GM10266 (cell line): ENCODE results near the gene NRARP.

ENCODE experiments used
- DNase-seq: peaks from one replicate; pipeline ENCODE4 v3.0.0; 2012; ENCODE audit errors: extremely low spot score
- CTCF ChIP-seq: IDR thresholded peaks from 2 replicates; pipeline ENCODE4 v1.5.1; 2012; ENCODE audit warnings: mild to moderate bottlenecking, low read depth; ENCODE audit not compliant: control insufficient read depth, insufficient read depth; ENCODE audit errors: missing control alignments

NRARP gene

GRCh38 chr9:137273611-137274320 is 28.3 kb downstream of the NRARP start:
- no peak for TF ChIP-seq CTCF
- DNase-seq = no peak

- TF ChIP-seq CTCF = no peak
- DNase-seq = no peak
Measured at GRCh38 chr9:137273095-137273490, 29.0 kb downstream of the NRARP start.

- TF ChIP-seq CTCF = no peak
- no peak for DNase-seq
Measured at GRCh38 chr9:137272241-137273094, 29.6 kb downstream of the NRARP start.

GRCh38 chr9:137271696-137272076 is 30.4 kb downstream of the NRARP start:
- no peak for TF ChIP-seq CTCF
- DNase-seq = no peak

GRCh38 chr9:137270929-137271695 is 31.0 kb downstream of the NRARP start:
- TF ChIP-seq CTCF = no peak
- DNase-seq = no peak

- TF ChIP-seq CTCF = no peak
- DNase-seq = no peak
Measured at GRCh38 chr9:137269231-137269772, 32.8 kb downstream of the NRARP start.
